Fibroblast of lung (primary cell): ENCODE measurements around the gene CNNM2. TPM values are rescaled to one million over a fixed set of nuclear protein-coding genes. Genes with fewer than 3 reads are reported as not detected.

ENCODE experiments used
- DNase-seq, 2 donors: peaks; one replicate each; pipeline versions ENCODE4 v3.0.0 to v3.0.0-alpha.2; 2010; ENCODE audit warnings: low read depth in 2 of 2
- H2AFZ ChIP-seq: 2 replicates; pipeline ENCODE4 v1.5.1; 2012; ENCODE audit warnings: low read length, control low read depth, inconsistent platforms
- H3K27ac ChIP-seq: 2 replicates; pipeline ENCODE4 v1.5.1; 2011; ENCODE audit warnings: low read length, control low read depth; ENCODE audit not compliant: insufficient read depth
- H3K27me3 ChIP-seq: 2 replicates; pipeline ENCODE4 v1.5.1; 2011; ENCODE audit warnings: mild to moderate bottlenecking, low read length; ENCODE audit not compliant: control insufficient read depth, insufficient read depth
- H3K36me3 ChIP-seq: 2 replicates; pipeline ENCODE4 v1.5.1; 2011; ENCODE audit warnings: low read length; ENCODE audit not compliant: control insufficient read depth, insufficient read depth
- H3K4me1 ChIP-seq: 2 replicates; pipeline ENCODE4 v1.5.1; 2011; ENCODE audit warnings: low read length; ENCODE audit not compliant: control insufficient read depth, insufficient read depth; ENCODE audit errors: extremely low read depth
- H3K4me2 ChIP-seq: 2 replicates; pipeline ENCODE4 v1.5.1; 2011; ENCODE audit warnings: low read length, control low read depth; ENCODE audit not compliant: insufficient read depth; ENCODE audit errors: extremely low read depth
- H3K4me3 ChIP-seq, 4 experiments: fragments of 200-600 bp in 1 of 4; sonication (generic) in 1 of 4; replicated peaks in 1 of 4; 2 replicates each; pipeline ENCODE4 v1.5.1; 2011 to 2016; ENCODE audit warnings: low read length in 4 of 4, low read depth in 3 of 4, mild to moderate bottlenecking in 3 of 4, control low read depth in 2 of 4, inconsistent platforms in 1 of 4, mixed read lengths in 1 of 4; ENCODE audit not compliant: insufficient read depth in 1 of 4; ENCODE audit errors: control extremely low read depth in 1 of 4
- H3K79me2 ChIP-seq: 2 replicates; pipeline ENCODE4 v1.5.1; 2012; ENCODE audit warnings: mild to moderate bottlenecking, low read length, inconsistent platforms; ENCODE audit not compliant: control insufficient read depth, insufficient read depth
- H3K9ac ChIP-seq: 2 replicates; pipeline ENCODE4 v1.5.1; 2011; ENCODE audit warnings: mild to moderate bottlenecking, low read length, control low read depth; ENCODE audit not compliant: insufficient read depth
- H3K9me3 ChIP-seq: 2 replicates; pipeline ENCODE4 v1.5.1; 2012; ENCODE audit warnings: low read depth, low read length; ENCODE audit not compliant: control insufficient read depth, insufficient read depth
- H4K20me1 ChIP-seq: 2 replicates; pipeline ENCODE4 v1.5.1; 2011; ENCODE audit warnings: low read length; ENCODE audit not compliant: control insufficient read depth, insufficient read depth; ENCODE audit errors: extremely low read depth
- CTCF ChIP-seq, 2 donors: IDR thresholded peaks in 1 of 2; conservative IDR thresholded peaks in 1 of 2; 1 replicate in 1 of 2; 2 replicates in 1 of 2; pipeline ENCODE4 v1.5.1; 2011 to 2012; ENCODE audit warnings: low read length in 2 of 2, control low read depth in 1 of 2, inconsistent platforms in 1 of 2, low read depth in 1 of 2, mild to moderate bottlenecking in 1 of 2
- EZH2 ChIP-seq: IDR thresholded peaks from 2 replicates; pipeline ENCODE4 v1.5.1; 2012; ENCODE audit warnings: low read length, control low read depth, mild to moderate bottlenecking; ENCODE audit errors: missing control alignments
- polyA plus RNA-seq, 2 donors: library from polyadenylated mRNA; depleted of rRNA in 1 of 2; stranded (reverse) in 1 of 2; unstranded in 1 of 2; fragments of >200 nt; gene quantifications; 2 replicates each; pipeline ENCODE4 v1.2.1, GENCODE V29; 2011 to 2012; ENCODE audit warnings: missing spikeins in 1 of 2
- total RNA-seq: library from RNA; depleted of rRNA; stranded (reverse); fragments of >200 nt; gene quantifications from 2 replicates; pipeline ENCODE4 v1.2.1, GENCODE V29; 2014

The CNNM2 gene
- total and polyA plus RNA-seq, 2 donors (not counting 1 experiment from before 2014, with no cell fraction given) = 3.4 to 6.1 TPM

- DNase-seq = peak; percentile 37 to 40
- no peak overlapping the region for H3K9ac ChIP-seq
- H3K4me2 ChIP-seq = no peak overlapping the region
- H3K4me1 ChIP-seq = no peaks in the 10 kb centered on the region
- H3K4me3 ChIP-seq = no peak overlapping the region
- H3K27me3 ChIP-seq = no peaks in the 10 kb centered on the region
- H3K9me3 ChIP-seq = no peaks in the 10 kb centered on the region
- H4K20me1 ChIP-seq = no peaks in the 10 kb centered on the region
- no peak overlapping the region for H3K27ac ChIP-seq
- H3K36me3 ChIP-seq = no peaks in the 10 kb centered on the region
- H3K79me2 ChIP-seq = no peaks in the 10 kb centered on the region
- no peak overlapping the region for H2AFZ ChIP-seq
- TF ChIP-seq CTCF (conservative IDR thresholded peaks at IDR 0.05 in 1 of 2, IDR thresholded peaks at IDR 0.05 in 1 of 2; ENCODE audit: low read depth in 1 of 2, low read length in 2 of 2) (peak in 1 of 2 donors; percentile 2), EZH2 (no peak)
These were observed 193.2 kb downstream of the CNNM2 start for GRCh38 chr10:103111031-103111917.

- H3K36me3 ChIP-seq = no peaks in the 10 kb centered on the region
- no peak for DNase-seq
- H2AFZ ChIP-seq = no peak overlapping the region
- H3K4me2 ChIP-seq = no peak overlapping the region
- TF ChIP-seq CTCF (conservative IDR thresholded peaks at IDR 0.05 in 1 of 2, IDR thresholded peaks at IDR 0.05 in 1 of 2; ENCODE audit: low read depth in 1 of 2, low read length in 2 of 2) (no peak), EZH2 (no peak)
- H3K79me2 ChIP-seq = no peaks in the 10 kb centered on the region
- H4K20me1 ChIP-seq = no peaks in the 10 kb centered on the region
- no peak overlapping the region for H3K4me3 ChIP-seq
- H3K27me3 ChIP-seq = no peaks in the 10 kb centered on the region
- no peaks in the 10 kb centered on the region for H3K9me3 ChIP-seq
- no peak overlapping the region for H3K9ac ChIP-seq
- no peak overlapping the region for H3K27ac ChIP-seq
- no peaks in the 10 kb centered on the region for H3K4me1 ChIP-seq
These were observed 194.1 kb downstream of the CNNM2 start for GRCh38 chr10:103111918-103112877.

GRCh38 chr10:103114876-103115275 lies 196.8 kb downstream of the CNNM2 start:
- Histone ChIP-seq H3K4me1 (no peaks in the 10 kb centered on the region), H3K9ac (no peak overlapping the region), H2AFZ (no peak overlapping the region), H3K4me2 (no peak overlapping the region), H3K4me3 (no peak overlapping the region), H3K79me2 (no peaks in the 10 kb centered on the region), H3K36me3 (no peaks in the 10 kb centered on the region), H3K9me3 (no peaks in the 10 kb centered on the region), H3K27ac (no peak overlapping the region), H4K20me1 (no peaks in the 10 kb centered on the region), H3K27me3 (no peaks in the 10 kb centered on the region)
- peak in 1 of 2 donors; percentile 11 for DNase-seq
- TF ChIP-seq CTCF (conservative IDR thresholded peaks at IDR 0.05 in 1 of 2, IDR thresholded peaks at IDR 0.05 in 1 of 2; ENCODE audit: low read depth in 1 of 2, low read length in 2 of 2) (no peak), EZH2 (no peak)
